Muscle of leg (tissue), 16 donors: Measurements from ENCODE around the gene KRTAP10-3. TPM values are rescaled to one million over a fixed set of nuclear protein-coding genes. Genes with fewer than 3 reads are reported as not detected.
"Not testable (repeated sequence)": the region's sequence is repeated elsewhere in the genome, so short reads cannot be mapped to it uniquely, and the experiment has no call there.

Experiments used
- DNase-seq: peaks from one replicate; pipeline ENCODE4 v3.0.0; 2013
- H3K27ac ChIP-seq: one replicate; pipeline ENCODE4 v1.5.1; 2013; ENCODE audit warnings: mild to moderate bottlenecking, low read length, control low read depth
- H3K27me3 ChIP-seq: one replicate; pipeline ENCODE4 v1.6.1; 2013; ENCODE audit warnings: low read length; ENCODE audit not compliant: control insufficient read depth, insufficient read depth
- H3K36me3 ChIP-seq: one replicate; pipeline ENCODE4 v1.6.1; 2013; ENCODE audit warnings: low read length; ENCODE audit not compliant: control insufficient read depth, insufficient read depth
- H3K4me1 ChIP-seq: one replicate; pipeline ENCODE4 v1.6.1; 2013; ENCODE audit warnings: low read length; ENCODE audit not compliant: control insufficient read depth, insufficient read depth
- H3K4me3 ChIP-seq: one replicate; pipeline ENCODE4 v1.5.1; 2013; ENCODE audit warnings: low read length, control low read depth
- H3K9me3 ChIP-seq: replicated peaks from 2 replicates; pipeline ENCODE4 v1.6.1; 2013; ENCODE audit warnings: low read depth, low read length; ENCODE audit not compliant: control insufficient read depth
- WGBS: methylation state at CpG from one replicate; pipeline ENCODE4 v1.1.5; 2013; ENCODE audit warnings: missing lambda C conversion rate; ENCODE audit not compliant: insufficient coverage; 5-methylcytosine and 5-hydroxymethylcytosine counted together
- long read RNA-seq, 11 donors: transcript quantifications; one replicate each; lab custom pipeline, GENCODE V29; 2026
- polyA plus RNA-seq, 8 donors: library from polyadenylated mRNA; unstranded; fragments of 120-200 nt; gene quantifications; one replicate each; pipeline versions ENCODE4 v1.2.1 to v1.2.3, GENCODE V29; 2013; ENCODE audit warnings: inconsistent platforms in 1 of 8, low replicate concordance in 1 of 8; ENCODE audit not compliant: insufficient read length in 8 of 8, insufficient read depth in 1 of 8
- total RNA-seq: library from RNA; stranded (reverse); fragments of 120-200 nt; gene quantifications from one replicate; pipeline ENCODE4 v1.2.4, GENCODE V29; 2013

KRTAP10-3 gene, protein sequence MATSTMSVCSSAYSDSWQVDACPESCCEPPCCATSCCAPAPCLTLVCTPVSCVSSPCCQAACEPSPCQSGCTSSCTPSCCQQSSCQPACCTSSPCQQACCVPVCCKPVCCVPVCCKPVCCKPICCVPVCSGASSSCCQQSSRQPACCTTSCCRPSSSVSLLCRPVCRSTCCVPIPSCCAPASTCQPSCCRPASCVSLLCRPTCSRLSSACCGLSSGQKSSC
- not detected for total RNA-seq
- polyA plus RNA-seq, result not detected
- long read RNA-seq, donor 1, result 0 reads
- long read RNA-seq, donor 2, result 0 reads
- long read RNA-seq, donor 3, result 0 reads
- long read RNA-seq, donor 4, result 0 reads
- long read RNA-seq, donor 5, result 0 reads
- long read RNA-seq, donor 6, result 0 reads
- long read RNA-seq, donor 7, result 0 reads
- long read RNA-seq, donor 8, result 0 reads
- long read RNA-seq, donor 9, result 0 reads
- long read RNA-seq, donor 10, result 0 reads
- long read RNA-seq, donor 11, result 0 reads

DNA sequence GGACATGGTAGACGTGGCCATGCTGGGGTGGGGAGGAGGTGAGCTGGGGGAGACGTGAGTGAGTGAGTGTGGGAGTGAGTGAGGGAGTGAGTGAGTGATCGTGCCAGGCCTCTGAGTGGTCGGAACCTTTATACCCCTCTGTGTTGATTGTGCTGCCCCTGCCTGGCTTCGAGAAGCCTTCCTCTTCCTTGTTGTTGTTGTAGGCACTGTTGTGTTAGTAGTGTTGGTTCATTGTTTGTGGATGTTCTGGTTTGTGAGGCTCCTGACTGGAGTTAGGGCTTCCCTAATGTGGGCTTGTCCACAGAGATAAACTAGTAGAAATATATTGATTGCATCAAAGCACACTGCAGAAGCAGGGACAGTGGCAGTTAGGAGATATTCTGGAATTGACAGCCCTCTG is at the start of gene KRTAP10-3:
KRTAP10-3 (minus strand) TSS at position 101 of the 400 bp plus-strand sequence; CDS start at position 21, 80 bp downstream.
- Histone ChIP-seq H3K36me3 (no peaks in the 10 kb centered on the region), H3K9me3 (no peaks in the 10 kb centered on the region), H3K27me3 (peaks cover 9% of the 10 kb centered on the region), H3K4me1 (peaks cover 3% of the 10 kb centered on the region), H3K27ac (no peak within 1 kb of the TSS), H3K4me3 (no peak within 1 kb of the TSS)
- DNase-seq, result no peak
- 46% methylated on average over 5 of the region's 5 CpGs for WGBS

DNA sequence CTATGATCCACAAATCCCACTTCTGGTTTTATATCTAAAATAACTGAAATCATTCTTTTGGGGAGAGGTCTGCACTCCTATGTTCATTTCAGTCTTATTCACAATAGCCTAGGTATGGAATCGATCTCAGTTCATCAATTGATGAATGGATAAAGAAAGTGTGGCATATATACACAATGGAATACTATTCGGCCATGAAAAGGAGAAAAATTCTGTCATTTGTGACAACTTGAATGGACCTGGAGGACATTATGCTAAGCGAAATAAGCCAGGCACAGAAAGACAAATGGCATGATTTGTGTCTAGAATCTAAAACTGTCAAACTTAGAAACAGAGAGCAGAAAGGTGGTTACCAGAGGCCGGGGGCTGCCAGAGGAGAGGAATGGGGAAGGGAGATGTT is 47.9 kb upstream of the KRTAP10-3 start:
- Histone ChIP-seq H3K4me3 (no peak overlapping the region), H3K36me3 (no peaks in the 10 kb centered on the region), H3K4me1 (peaks cover 1% of the 10 kb centered on the region), H3K9me3 (peaks cover 6% of the 10 kb centered on the region), H3K27ac (no peak overlapping the region), H3K27me3 (peaks cover 8% of the 10 kb centered on the region)
- WGBS, result 86% methylated on average over 2 of the region's 4 CpGs
- DNase-seq, result no peak

DNA sequence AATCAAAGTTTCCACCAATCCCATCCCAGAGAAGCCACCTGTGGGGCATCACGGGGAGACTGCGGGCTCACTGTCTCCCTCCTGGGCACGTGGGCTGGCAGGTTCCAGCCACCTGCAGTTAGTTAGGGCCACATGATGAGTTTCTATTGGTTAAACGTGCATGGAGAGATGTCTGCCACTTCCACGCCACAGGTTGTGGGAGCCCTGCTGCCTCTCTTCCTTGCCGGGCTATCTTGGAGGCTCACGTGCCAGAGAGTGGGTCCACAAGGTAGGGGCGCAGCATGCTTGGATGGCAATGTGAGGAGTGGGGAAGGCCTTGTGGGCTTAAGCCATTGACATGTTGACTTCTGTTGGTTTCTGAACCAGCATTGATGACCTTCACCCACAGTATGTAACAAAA is 45.3 kb upstream of the KRTAP10-3 start:
- Histone ChIP-seq H3K27me3 (peaks cover 6% of the 10 kb centered on the region), H3K4me3 (no peak overlapping the region), H3K9me3 (no peaks in the 10 kb centered on the region), H3K36me3 (no peaks in the 10 kb centered on the region), H3K4me1 (peaks cover 3% of the 10 kb centered on the region), H3K27ac (no peak overlapping the region)
- DNase-seq, result no peak
- WGBS, result 71% methylated on average over 4 of the region's 8 CpGs

DNA sequence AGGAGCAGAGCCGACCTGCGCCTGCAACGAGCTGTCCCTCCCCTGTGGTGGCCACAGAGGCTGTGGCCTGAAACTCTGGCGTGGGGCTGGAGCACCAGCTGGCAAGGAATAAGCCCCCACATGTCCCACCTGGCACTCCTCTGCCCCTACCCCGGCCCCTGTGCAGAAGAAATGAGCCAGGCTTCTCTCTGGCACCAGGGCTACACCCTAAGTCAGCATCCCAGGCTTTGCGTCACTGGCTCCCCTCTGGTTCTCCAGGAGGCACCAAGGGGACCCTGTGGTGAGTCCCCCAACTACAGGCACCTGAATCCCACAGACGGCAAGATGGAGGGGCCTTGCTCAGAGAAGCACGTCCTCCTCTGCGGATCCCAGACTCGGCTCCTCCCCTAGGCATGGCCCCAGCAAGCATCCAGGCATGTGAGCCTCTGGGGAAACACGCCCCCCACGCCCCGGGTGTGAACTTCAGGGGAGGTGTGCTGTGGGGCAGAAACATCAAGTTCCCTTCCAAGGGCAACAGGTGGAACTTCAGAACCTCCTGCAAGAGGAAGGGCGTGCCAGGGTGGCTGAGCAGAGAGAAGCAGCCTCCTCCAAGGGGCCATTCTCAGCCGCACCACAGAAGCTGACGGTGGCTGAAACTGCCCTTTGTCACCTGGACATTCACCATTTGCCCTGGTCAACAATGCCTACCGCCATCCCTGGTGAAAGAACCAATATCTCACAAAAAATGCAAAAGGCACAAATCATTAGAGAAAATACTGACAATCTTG is 44.7 kb upstream of the KRTAP10-3 start:
- 61% methylated on average over 13 of the region's 17 CpGs for WGBS
- DNase-seq, result no peak
- no peaks in the 10 kb centered on the region for H3K36me3 ChIP-seq

DNA sequence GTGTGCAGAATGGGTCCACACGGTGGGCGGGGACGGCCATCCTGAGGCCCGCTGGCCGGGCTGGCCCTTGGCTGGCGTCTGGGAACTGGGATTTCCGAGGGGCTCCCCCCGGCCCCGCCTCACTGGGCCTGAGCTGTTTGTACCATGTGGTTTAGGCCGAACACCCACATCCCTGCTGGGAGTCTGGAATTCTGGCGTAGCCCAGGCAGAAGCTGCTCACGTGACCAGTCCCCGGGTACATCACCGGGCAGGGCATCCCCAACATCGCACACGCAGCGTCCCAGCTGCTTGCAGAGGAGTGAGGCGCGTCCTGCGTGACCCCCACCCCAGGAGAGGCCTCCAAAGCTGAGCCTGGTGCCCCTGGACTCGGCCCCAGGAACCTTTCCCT is 43.9 kb upstream of the KRTAP10-3 start:
- Histone ChIP-seq H3K27me3 (peaks cover 9% of the 10 kb centered on the region), H3K36me3 (no peaks in the 10 kb centered on the region), H3K27ac (no peak overlapping the region), H3K4me3 (no peak overlapping the region), H3K4me1 (peaks cover 3% of the 10 kb centered on the region), H3K9me3 (no peaks in the 10 kb centered on the region)
- 70% methylated on average over 20 of the region's 21 CpGs for WGBS
- no peak for DNase-seq

More for the DNA sequence above, 44.7 kb upstream of the KRTAP10-3 start:
- peaks cover 6% of the 10 kb centered on the region for H3K27me3 ChIP-seq
- H3K9me3 ChIP-seq, result no peaks in the 10 kb centered on the region
- H3K4me1 ChIP-seq, result peaks cover 3% of the 10 kb centered on the region
- no peak overlapping the region for H3K27ac ChIP-seq
- no peak overlapping the region for H3K4me3 ChIP-seq

DNA sequence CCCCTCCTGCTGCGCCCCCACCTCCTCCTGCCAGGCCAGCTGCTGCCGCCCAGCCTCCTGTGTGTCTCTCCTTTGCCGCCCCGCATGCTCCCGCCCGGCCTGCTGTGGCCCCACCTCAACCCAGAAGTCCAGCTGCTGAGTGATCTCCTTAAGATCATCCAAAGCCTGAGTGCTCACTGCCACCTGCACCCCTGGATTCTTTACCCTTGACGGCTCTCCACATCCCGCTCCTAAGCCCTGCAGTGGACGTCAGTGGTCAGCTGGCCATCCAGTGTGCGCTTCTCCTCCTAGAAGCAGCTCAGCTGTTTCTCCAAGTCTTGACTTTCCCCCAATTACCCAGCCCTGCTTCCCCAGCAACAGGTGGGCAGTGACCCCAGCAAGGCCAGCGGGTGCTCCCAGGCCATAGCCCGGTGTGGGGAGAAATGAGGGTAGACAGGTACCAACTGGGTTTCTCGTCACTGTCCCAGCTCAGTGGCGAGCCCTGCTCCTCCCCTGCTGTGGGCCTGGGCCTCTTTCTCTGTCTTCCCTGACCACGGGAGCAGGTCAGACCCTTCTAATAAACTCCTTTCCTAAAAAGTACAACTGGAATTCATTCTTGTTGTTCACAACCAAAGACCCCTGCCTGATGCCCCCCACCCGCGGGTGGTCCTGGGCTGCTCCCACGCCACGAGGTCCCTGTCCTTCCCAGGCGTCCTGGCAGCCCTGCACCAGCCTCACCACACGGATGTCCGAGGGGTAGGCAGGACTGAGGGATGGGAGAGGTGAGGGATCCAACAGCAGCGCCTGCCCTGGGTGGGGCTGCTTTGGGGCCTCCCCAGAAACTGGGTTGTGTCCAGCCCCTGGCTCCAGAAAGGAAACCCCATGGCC is 43.2 kb upstream of the KRTAP10-3 start:
- WGBS, result 60% methylated on average over 14 of the region's 23 CpGs
- Histone ChIP-seq H3K4me1 (peaks cover 3% of the 10 kb centered on the region), H3K36me3 (no peaks in the 10 kb centered on the region), H3K27me3 (peaks cover 9% of the 10 kb centered on the region), H3K27ac (no peak overlapping the region), H3K4me3 (no peak overlapping the region), H3K9me3 (no peaks in the 10 kb centered on the region)
- no peak for DNase-seq

DNA sequence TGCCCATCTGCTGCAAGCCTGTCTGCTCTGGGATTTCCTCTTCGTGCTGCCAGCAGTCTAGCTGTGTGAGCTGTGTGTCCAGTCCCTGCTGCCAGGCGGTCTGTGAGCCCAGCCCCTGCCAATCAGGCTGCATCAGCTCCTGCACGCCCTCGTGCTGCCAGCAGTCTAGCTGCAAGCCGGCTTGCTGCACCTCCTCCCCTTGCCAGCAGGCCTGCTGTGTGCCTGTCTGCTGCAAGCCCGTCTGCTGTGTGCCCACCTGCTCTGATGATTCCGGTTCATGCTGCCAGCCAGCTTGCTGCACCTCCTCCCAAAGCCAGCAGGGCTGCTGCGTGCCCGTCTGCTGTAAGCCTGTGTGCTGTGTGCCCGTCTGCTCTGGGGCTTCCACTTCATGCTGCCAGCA is 42.5 kb upstream of the KRTAP10-3 start:
- not testable (repeated sequence) for H3K27me3 ChIP-seq, H3K4me1 ChIP-seq, H3K4me3 ChIP-seq, H3K9me3 ChIP-seq, DNase-seq, H3K27ac ChIP-seq, H3K36me3 ChIP-seq
- WGBS, result 85% methylated on average over 9 of the region's 10 CpGs

DNA sequence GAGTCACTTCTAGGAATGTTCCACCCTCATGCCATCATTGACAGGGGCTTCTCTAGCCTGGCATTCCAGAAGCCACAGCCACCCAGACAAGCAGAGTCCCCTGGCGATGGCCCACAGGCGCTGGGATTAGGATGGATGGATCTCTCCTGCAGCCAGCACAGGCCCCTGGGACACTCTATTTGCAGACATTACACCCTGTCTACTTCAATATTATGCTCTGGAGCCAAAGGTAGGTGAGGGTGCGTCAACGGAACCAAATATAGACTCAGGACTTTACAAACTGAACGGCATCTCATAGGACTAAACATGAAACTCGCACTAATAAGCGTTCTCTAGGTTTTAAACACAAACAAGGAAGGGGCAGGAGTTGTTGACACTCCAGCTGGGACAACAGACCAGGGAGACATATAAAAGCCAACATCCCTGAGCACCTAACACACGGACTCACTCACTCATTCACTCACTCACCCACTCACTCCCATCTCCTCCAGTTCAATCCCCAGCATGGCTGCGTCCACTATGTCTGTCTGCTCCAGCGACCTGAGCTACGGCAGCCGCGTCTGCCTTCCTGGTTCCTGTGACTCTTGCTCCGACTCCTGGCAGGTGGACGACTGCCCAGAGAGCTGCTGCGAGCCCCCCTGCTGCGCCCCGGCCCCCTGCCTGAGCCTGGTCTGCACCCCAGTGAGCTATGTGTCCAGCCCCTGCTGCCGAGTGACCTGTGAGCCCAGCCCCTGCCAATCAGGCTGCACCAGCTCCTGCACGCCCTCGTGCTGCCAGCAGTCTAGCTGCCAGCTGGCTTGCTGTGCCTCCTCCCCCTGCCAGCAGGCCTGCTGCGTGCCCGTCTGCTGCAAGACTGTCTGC is 41.8 kb upstream of the KRTAP10-3 start, which contains the start of gene KRTAP10-7:
KRTAP10-7 (plus strand) TSS at position 480 of the 861 bp plus-strand sequence; CDS start at position 505, 25 bp downstream.
- H3K4me1 ChIP-seq, H3K36me3 ChIP-seq, H3K9me3 ChIP-seq, H3K27me3 ChIP-seq, H3K27ac ChIP-seq, DNase-seq, H3K4me3 ChIP-seq: not testable (repeated sequence)
- 81% methylated on average over 5 of the region's 23 CpGs for WGBS
